Adrenal gland (tissue), 12 donors: Measurements from ENCODE around the gene C1QTNF1. TPM values are rescaled to one million over a fixed set of nuclear protein-coding genes. Genes with fewer than 3 reads are reported as not detected.
A peak's percentile ranks its signal among the peaks of the same experiment; 100 is the strongest.
"Not testable (repeated sequence)": the region's sequence is repeated elsewhere in the genome, so short reads cannot be mapped to it uniquely, and the experiment has no call there.

ENCODE experiments used
- DNase-seq, 7 donors: peaks; one replicate each; pipeline ENCODE4 v3.0.0-alpha.2; 2019 to 2020
- H3K27ac ChIP-seq, 5 donors: fragments of 200-600 bp; sonication (generic) in 4 of 5; 1 replicate in 3 of 5; 2 replicates in 2 of 5; pipeline versions ENCODE4 v1.5.1 to v1.8.0; 2016 to 2020; ENCODE audit warnings: mild to moderate bottlenecking in 1 of 5
- H3K27me3 ChIP-seq: fragments of 200-600 bp; 2 replicates; pipeline ENCODE4 v1.8.0; 2021
- H3K36me3 ChIP-seq, 2 donors: fragments of 200-600 bp; replicated peaks in 1 of 2; 1 replicate in 1 of 2; 2 replicates in 1 of 2; pipeline versions ENCODE4 v1.5.1 to v1.8.0; 2018 to 2022
- H3K4me1 ChIP-seq, 2 donors: fragments of 200-600 bp; replicated peaks in 1 of 2; 1 replicate in 1 of 2; 2 replicates in 1 of 2; pipeline versions ENCODE4 v1.5.1 to v1.8.0; 2018 to 2021
- H3K4me3 ChIP-seq, 4 donors: fragments of 200-600 bp; sonication (generic) in 3 of 4; one replicate each; pipeline ENCODE4 v1.5.1; 2016 to 2018
- H3K9me3 ChIP-seq, 3 donors: fragments of 200-600 bp; sonication (generic) in 1 of 3; replicated peaks in 1 of 3; 1 replicate in 2 of 3; 2 replicates in 1 of 3; pipeline versions ENCODE4 v1.5.1 to v1.8.0; 2016 to 2021
- CTCF ChIP-seq, 6 experiments: fragments of 450-650 bp in 4 of 6; fragments of 200-600 bp in 2 of 6; sonication (generic) in 1 of 6; IDR thresholded peaks; 1 replicate in 5 of 6; 2 replicates in 1 of 6; pipeline versions ENCODE4 v1.5.1 to v1.8.0; 2016 to 2021; ENCODE audit warnings: antibody characterized with exemption in 6 of 6, mild to moderate bottlenecking in 2 of 6, moderate library complexity in 1 of 6
- POLR2A ChIP-seq, 2 donors: fragments of 450-650 bp; IDR thresholded peaks; one replicate each; pipeline ENCODE4 v1.6.1; 2017; ENCODE audit warnings: antibody characterized with exemption in 2 of 2, mild to moderate bottlenecking in 2 of 2, moderate library complexity in 1 of 2
- WGBS, 4 donors: extraction: QIAGEN DNeasy Blood & Tissue Kit in 2 of 4; methylation state at CpG; one replicate each; pipeline versions ENCODE4 v1.1.5 to v1.1.7; 2013 to 2017; 5-methylcytosine and 5-hydroxymethylcytosine counted together
- intact Hi-C, 2 donors: fragments of 100-400 bp; cut with DNase I; formaldehyde crosslinking; loops; one replicate each; pipeline versions ENCODE4 v1.14.1 to v1.15.0; 2022 to 2023
- polyA plus RNA-seq, 3 donors: library from polyadenylated mRNA; stranded (reverse); fragments of 200-250 nt in 2 of 3; fragments of 350-450 nt in 1 of 3; fragmentation: Illumina TruSeq in 1 of 3; extraction: RNeasy Lipid Tissue Mini Kit (QIAGEN cat#74804) in 1 of 3; gene quantifications; one replicate each; pipeline ENCODE4 v1.2.3, GENCODE V29; 2013 to 2014
- total RNA-seq, 9 donors: library from RNA; depleted of rRNA in 4 of 9; stranded (reverse); fragments of >200 nt in 4 of 9; fragments of 120-200 nt in 1 of 9; fragmentation: NEBNext Ultra II Directional in 1 of 9; extraction: Animal tissue kit (Norgen Biotek cat#: 25700) in 1 of 9; gene quantifications; one replicate each; pipeline versions ENCODE4 v1.1.0 to v1.2.4, GENCODE V29; 2013 to 2023
- donor health status: healthy with polysubstance abuse.
- donor health status: Bipolar disorder and iron deficiency.
- donor health status: DM: yes; HTN: yes; CAD: no.
- donor health status: DM: no; HTN: no; CAD: no.
- donor health status: DM: no; HTN: no; CAD: no.
- donor health status: DM: yes; HTN: yes; CAD: no.

C1QTNF1 gene
- total and polyA plus RNA-seq, 12 donors = 17.2 to 175 (median 120) TPM

- no peaks in the 10 kb centered on the region for H3K9me3 ChIP-seq
- 80 to 91% (median 81%) methylated on average over 12 to 17 of the region's 17 CpGs for WGBS, 4 donors
- peaks cover 45% of the 10 kb centered on the region in 2 donors for H3K4me1 ChIP-seq
- peak overlapping the region; percentile 94 to 100 (median 95) for H3K27ac ChIP-seq
- H3K4me3 ChIP-seq = peak overlapping the region in 1 of 4 donors; percentile 72
- DNase-seq = peak in 5 of 7 donors; percentile 11 to 56 (median 28)
- intact Hi-C loops = no loop called here
- no peaks in the 10 kb centered on the region for H3K36me3 ChIP-seq
- TF ChIP-seq CTCF (IDR thresholded peaks at IDR 0.05) (peak in 1 of 6 experiments; percentile 33), POLR2A (IDR thresholded peaks at IDR 0.05) (no peak)
- H3K27me3 ChIP-seq = no peaks in the 10 kb centered on the region
Measured at GRCh38 chr17:79028496-79029326, 4.7 kb downstream of the C1QTNF1 start.

- no peaks in the 10 kb centered on the region for H3K27me3 ChIP-seq
- DNase-seq = peak in 4 of 7 donors; percentile 11 to 43 (median 20)
- H3K9me3 ChIP-seq = no peaks in the 10 kb centered on the region
- intact Hi-C loops = no loop called here
- peaks cover 39 to 45% of the 10 kb centered on the region in 2 donors for H3K4me1 ChIP-seq
- H3K36me3 ChIP-seq = no peaks in the 10 kb centered on the region
- TF ChIP-seq CTCF (IDR thresholded peaks at IDR 0.05) = no peak
- TF ChIP-seq POLR2A (IDR thresholded peaks at IDR 0.05) = no peak
- WGBS, 4 donors = 85 to 96% (median 93%) methylated on average over 13 to 16 of the region's 16 CpGs
- H3K4me3 ChIP-seq = no peak overlapping the region
- peak overlapping the region in 1 of 5 donors; percentile 100 for H3K27ac ChIP-seq
Measured at GRCh38 chr17:79029327-79030009, 5.5 kb downstream of the C1QTNF1 start.

- peak in 1 of 7 donors; percentile 7 for DNase-seq
- 90 to 96% (median 94%) methylated on average over 12 of the region's 12 CpGs for WGBS, 4 donors
- H3K4me3 ChIP-seq, intact Hi-C loops, H3K9me3 ChIP-seq, H3K36me3 ChIP-seq, H3K27me3 ChIP-seq, H3K27ac ChIP-seq: not testable (repeated sequence)
- peaks cover 27 to 36% of the 10 kb centered on the region in 2 donors for H3K4me1 ChIP-seq
Measured at GRCh38 chr17:79030636-79031035, 6.7 kb downstream of the C1QTNF1 start.

- Histone ChIP-seq H3K4me1 (peaks cover 26 to 34% of the 10 kb centered on the region in 2 donors), H3K27ac (no peak overlapping the region), H3K4me3 (no peak overlapping the region), H3K27me3 (no peaks in the 10 kb centered on the region), H3K36me3 (no peaks in the 10 kb centered on the region), H3K9me3 (no peaks in the 10 kb centered on the region)
- WGBS, 4 donors = 87 to 94% (median 93%) methylated on average over 25 to 26 of the region's 26 CpGs
- intact Hi-C loops = no loop called here
- peak in 4 of 7 donors; percentile 14 to 46 (median 20) for DNase-seq
- TF ChIP-seq POLR2A (IDR thresholded peaks at IDR 0.05) = no peak
- no peak for TF ChIP-seq CTCF (IDR thresholded peaks at IDR 0.05)
Measured at GRCh38 chr17:79031996-79032875, 8.3 kb downstream of the C1QTNF1 start.
